ENCODE results near the gene KCNMA1. TPM values are rescaled to one million over a fixed set of nuclear protein-coding genes. Genes with fewer than 3 reads are reported as not detected.

KCNMA1 gene
- total and polyA plus RNA-seq, 2 donors from 2014 or later: 4.2 to 8.9 TPM

- H3K9ac ChIP-seq (ENCODE audit: low read length in 3 of 3): no peak overlapping the region
- DNase-seq: no peak
- intact Hi-C loops (cut with DNase I): loop anchor here (10.0 kb wide), 1 partner anchor 263 kb away; no protein-coding TSS in a partner anchor
- H3K36me3 ChIP-seq (ENCODE audit: control insufficient read depth in 2 of 3, insufficient read depth in 3 of 3, low read length in 3 of 3): no peaks in the 10 kb centered on the region
- FAIRE-seq: no peak
- H3K27ac ChIP-seq (ENCODE audit: low read depth in 2 of 2, low read length in 2 of 2): no peak overlapping the region
- no peaks in the 10 kb centered on the region for H3K9me3 ChIP-seq (ENCODE audit: control insufficient read depth in 2 of 3, insufficient read depth in 1 of 3, low read length in 3 of 3)
- H3K27me3 ChIP-seq (ENCODE audit: control insufficient read depth, insufficient read depth, low read length): no peaks in the 10 kb centered on the region
- no peak overlapping the region for H3K4me3 ChIP-seq (ENCODE audit: low read length in 3 of 3)
- no peaks in the 10 kb centered on the region for H3K4me1 ChIP-seq (ENCODE audit: control insufficient read depth in 2 of 3, insufficient read depth in 2 of 3, low read depth in 1 of 3, low read length in 3 of 3)
- TF ChIP-seq, protein P1, sequence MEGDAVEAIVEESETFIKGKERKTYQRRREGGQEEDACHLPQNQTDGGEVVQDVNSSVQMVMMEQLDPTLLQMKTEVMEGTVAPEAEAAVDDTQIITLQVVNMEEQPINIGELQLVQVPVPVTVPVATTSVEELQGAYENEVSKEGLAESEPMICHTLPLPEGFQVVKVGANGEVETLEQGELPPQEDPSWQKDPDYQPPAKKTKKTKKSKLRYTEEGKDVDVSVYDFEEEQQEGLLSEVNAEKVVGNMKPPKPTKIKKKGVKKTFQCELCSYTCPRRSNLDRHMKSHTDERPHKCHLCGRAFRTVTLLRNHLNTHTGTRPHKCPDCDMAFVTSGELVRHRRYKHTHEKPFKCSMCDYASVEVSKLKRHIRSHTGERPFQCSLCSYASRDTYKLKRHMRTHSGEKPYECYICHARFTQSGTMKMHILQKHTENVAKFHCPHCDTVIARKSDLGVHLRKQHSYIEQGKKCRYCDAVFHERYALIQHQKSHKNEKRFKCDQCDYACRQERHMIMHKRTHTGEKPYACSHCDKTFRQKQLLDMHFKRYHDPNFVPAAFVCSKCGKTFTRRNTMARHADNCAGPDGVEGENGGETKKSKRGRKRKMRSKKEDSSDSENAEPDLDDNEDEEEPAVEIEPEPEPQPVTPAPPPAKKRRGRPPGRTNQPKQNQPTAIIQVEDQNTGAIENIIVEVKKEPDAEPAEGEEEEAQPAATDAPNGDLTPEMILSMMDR (IDR thresholded peaks at IDR 0.05; ENCODE audit: borderline replicate concordance, extremely low read depth, insufficient read depth): no peak
Observed at GRCh38 chr10:77647543-77648293, 10.1 kb upstream of the KCNMA1 start.

DNA sequence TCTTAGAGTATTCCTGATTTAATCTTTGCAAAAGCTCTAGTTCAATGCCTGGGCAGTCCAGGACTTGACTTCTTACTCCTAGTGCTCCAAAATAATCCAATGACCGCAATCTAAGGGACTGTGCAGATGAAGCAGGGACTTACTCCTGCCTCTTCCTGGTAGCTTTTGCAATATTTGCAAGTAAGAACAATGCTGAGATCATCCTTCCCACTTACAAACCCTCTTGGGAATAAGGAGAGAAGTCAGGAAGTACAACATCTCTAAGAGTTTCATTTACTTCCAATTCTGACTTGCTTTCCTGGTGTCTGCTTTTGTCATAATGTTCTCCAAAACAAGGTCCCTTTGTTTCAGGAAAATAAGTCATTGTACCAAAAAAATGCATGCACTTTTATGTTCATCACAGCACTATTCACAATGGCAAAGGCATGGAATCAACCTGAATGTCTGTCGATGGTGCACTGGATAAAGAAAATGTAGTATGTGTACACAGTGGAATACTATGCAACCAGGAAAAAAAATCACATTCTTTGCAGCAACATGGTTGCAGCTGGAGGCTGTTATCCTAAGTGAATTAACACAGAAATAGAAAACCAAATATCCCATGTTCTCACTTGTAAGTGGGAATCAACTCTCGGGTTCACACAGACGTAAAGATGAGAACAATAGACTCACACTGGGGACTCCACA, 7.1 kb upstream of the KCNMA1 start:
- intact Hi-C loops (cut with DNase I): loop anchor here (5.0 to 10.0 kb wide), 2 partner anchors 260 to 467 kb away; no protein-coding TSS in a partner anchor
- TF ChIP-seq, protein P1 (IDR thresholded peaks at IDR 0.05; ENCODE audit: borderline replicate concordance, extremely low read depth, insufficient read depth): no peak
- no peak overlapping the region for H3K4me3 ChIP-seq (ENCODE audit: low read length in 3 of 3)
- H3K36me3 ChIP-seq (ENCODE audit: control insufficient read depth in 2 of 3, insufficient read depth in 3 of 3, low read length in 3 of 3): no peaks in the 10 kb centered on the region
- H3K27ac ChIP-seq (ENCODE audit: low read depth in 2 of 2, low read length in 2 of 2): no peak overlapping the region
- peaks cover 13% of the 10 kb centered on the region for H3K27me3 ChIP-seq (ENCODE audit: control insufficient read depth, insufficient read depth, low read length)
- H3K9ac ChIP-seq (ENCODE audit: low read length in 3 of 3): no peak overlapping the region
- H3K9me3 ChIP-seq (ENCODE audit: control insufficient read depth in 2 of 3, insufficient read depth in 1 of 3, low read length in 3 of 3): no peaks in the 10 kb centered on the region
- FAIRE-seq: no peak
- DNase-seq: no peak
- H3K4me1 ChIP-seq (ENCODE audit: control insufficient read depth in 2 of 3, insufficient read depth in 2 of 3, low read depth in 1 of 3, low read length in 3 of 3): no peaks in the 10 kb centered on the region

GRCh38 chr10:77643795-77644468, 6.3 kb upstream of the KCNMA1 start:
- Histone ChIP-seq H3K4me3 (ENCODE audit: low read length in 3 of 3) (no peak overlapping the region), H3K27me3 (ENCODE audit: control insufficient read depth, insufficient read depth, low read length) (peaks cover 21% of the 10 kb centered on the region), H3K4me1 (ENCODE audit: control insufficient read depth in 2 of 3, insufficient read depth in 2 of 3, low read depth in 1 of 3, low read length in 3 of 3) (no peaks in the 10 kb centered on the region), H3K36me3 (ENCODE audit: control insufficient read depth in 2 of 3, insufficient read depth in 3 of 3, low read length in 3 of 3) (no peaks in the 10 kb centered on the region), H3K27ac (ENCODE audit: low read depth in 2 of 2, low read length in 2 of 2) (no peak overlapping the region), H3K9me3 (ENCODE audit: control insufficient read depth in 2 of 3, insufficient read depth in 1 of 3, low read length in 3 of 3) (no peaks in the 10 kb centered on the region), H3K9ac (ENCODE audit: low read length in 3 of 3) (no peak overlapping the region)
- intact Hi-C loops (cut with DNase I): loop anchor here (5.0 to 10.0 kb wide), 2 partner anchors 259 to 467 kb away; no protein-coding TSS in a partner anchor
- FAIRE-seq (no peak), DNase-seq (peak in 2 of 5 donors; percentile 38 to 71)
- TF ChIP-seq, protein P1 (IDR thresholded peaks at IDR 0.05; ENCODE audit: borderline replicate concordance, extremely low read depth, insufficient read depth): peak; percentile 42

Data from kidney (tissue), 14 donors.